ENCODE measurements around the gene SIAH1.
A peak's percentile ranks its signal among the peaks of the same experiment; 100 is the strongest.
"Not testable (repeated sequence)": the region's sequence is repeated elsewhere in the genome, so short reads cannot be mapped to it uniquely, and the experiment has no call there.

Gene SIAH1, protein sequence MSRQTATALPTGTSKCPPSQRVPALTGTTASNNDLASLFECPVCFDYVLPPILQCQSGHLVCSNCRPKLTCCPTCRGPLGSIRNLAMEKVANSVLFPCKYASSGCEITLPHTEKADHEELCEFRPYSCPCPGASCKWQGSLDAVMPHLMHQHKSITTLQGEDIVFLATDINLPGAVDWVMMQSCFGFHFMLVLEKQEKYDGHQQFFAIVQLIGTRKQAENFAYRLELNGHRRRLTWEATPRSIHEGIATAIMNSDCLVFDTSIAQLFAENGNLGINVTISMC

DNA sequence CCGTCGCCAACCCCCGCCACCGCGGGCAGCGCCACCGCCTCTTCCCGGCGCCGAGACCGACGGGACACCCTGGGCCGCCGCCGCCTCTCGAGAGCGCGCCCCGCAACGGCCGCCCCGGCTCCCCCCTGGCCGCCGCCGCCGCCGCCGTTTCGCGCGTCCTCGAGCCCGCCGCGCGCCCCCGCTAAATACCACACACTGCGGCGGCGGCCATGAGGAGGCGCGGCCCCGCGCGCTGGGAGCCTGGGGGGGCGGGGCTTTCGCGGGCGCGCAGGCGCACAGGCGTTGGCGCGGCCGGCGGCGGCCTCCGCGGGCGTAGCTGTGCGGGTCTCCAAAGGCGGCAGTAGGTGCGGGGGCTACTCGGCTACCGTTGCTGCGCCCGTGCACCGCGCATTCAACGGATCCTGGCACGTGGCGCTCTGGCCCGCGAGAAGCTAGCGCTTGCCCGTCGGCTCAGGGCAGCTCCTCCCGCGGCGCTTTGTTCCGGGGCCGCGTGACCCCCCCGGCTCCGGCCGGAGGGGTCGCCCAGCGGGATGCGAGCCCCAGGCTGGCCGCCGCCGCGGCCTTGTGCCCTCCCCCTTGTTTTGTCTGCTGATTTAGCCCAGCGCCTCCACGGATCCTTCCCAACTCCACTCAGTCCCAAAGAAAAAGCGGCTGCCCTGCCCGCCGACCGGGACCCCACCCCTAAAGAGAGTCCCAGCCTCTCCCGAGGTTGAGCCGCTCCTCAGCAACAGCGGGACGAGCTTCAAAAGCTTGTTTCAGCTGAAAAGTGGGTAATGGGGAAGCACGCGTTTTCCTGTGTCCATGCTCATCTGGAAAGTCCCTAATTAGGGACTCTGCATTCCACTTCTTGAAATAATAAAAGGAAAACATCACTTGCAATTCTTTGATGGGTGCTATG, at the start of gene SIAH1:
SIAH1 (minus strand) TSS at position 161 of the 898 bp plus-strand sequence. CDS start 22,985 bp downstream, outside the sequence.
- no peak for DNase-seq

DNA sequence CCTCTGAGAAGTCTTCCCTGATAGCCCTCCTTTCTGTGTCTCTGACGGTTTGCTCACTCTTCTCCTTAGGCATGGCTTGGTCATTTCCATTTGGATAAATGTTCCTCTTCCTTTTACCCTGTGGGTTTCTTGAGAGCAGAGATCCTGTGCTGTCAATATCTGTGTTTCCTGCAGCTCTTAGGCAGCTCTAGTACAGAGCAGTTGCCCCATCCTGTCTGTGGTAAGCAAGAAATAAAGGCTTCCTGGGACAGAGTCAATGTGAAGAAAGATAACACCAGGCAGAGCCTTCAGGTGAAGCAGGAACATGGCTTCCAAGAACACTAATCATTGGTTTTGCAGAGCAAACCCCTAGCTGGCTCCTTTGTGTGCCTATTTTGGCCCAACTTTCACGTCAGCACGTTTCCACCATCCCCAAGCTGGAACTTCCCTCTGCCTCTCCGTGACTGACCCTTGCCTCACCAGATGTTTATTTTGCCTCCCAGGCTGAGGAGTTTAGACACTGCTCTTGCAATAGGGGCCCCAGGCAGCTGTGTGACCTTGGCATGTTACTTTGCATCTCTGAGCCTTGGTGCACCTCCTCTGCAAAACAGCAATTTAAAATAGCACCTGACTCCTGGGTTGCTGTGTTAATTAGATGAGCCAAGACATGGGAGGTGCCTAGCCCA, 49.6 kb upstream of the SIAH1 start:
- DNase-seq = no peak

DNA sequence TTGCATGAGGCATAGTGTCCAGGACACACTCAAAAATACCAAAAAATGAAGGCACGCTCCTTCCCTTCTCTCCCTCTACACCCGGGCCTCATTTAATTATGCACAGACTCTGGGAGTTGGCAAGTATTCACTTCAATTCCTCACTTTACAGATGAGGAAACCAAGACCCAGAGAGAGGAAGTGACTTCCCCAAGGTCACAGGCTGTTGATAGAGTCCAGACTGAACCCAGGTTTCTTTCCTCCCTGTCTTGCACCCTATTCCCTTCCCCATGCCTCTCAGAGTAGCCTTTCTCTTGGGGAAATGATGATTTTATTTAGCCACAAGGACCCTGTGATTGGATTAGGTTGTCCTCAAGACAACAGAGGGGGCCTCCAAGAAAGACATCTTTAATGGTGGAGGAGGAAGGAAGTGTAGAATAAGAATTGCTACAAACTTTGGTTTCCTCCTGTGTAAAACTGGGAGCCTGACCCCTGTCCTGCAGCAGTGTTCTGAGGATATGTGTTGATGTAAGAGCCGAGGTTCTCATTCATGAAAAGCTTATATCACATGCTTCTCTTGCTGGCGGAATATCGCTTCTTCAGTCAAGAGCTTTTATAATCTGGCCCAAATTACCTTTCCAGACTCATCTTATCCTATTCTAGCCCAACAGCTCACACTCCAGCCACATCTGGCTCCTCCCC, 48.8 kb upstream of the SIAH1 start:
- no peak for DNase-seq

DNA sequence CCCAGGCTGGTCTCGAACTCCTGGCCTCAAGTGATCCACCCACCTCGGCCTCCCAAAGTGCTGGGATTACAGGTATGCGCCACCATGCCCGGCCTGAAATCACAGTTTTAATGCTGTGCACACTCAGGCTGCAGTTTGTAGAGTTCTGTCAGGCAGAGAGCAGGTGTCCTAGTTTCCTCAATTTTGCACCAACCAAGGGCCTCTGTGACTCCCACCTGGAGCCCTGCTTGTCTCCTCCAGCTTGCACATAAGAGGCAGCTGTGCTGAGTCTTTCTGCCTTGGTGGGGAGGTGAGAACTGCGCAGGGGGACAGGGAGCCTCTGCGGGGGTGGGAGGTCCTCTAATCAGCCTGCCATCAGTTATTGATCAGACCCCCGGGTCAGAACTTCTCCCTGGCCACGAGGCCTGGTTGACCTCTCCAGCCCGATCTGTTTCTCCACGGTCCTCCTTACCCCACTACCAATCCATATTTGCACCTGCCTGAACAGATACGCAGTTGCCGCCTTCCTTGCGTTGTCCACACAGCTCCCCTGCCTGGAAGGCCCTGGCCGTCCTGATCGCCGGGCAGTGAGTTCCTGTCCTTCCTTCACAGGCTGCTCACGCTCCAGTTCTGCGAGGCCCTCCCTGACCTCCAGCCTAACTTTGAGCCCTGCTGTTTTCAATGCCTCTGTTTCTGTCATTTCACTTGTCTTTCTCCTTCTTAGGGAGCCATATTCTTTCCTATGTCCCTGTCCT, 48.1 kb upstream of the SIAH1 start:
- DNase-seq = no peak

DNA sequence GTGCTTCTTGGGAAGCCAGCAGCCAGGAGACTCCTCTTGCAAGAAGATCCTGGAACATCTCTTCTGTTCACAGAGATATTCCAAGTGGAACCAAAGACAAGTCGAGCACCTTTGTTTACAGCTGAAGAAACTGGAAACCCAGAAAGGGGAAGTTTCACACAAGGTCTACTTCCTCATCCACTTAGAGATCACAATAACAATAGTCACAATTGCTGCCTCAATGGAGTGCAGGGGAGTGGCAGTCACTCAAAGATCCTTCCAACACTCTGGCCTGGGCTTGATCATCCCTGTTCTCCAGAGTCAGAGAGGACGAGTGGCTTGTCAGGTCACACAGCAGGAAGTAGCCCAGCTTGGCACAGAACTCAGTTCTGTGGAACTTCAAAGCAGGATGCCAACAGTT, 46.9 kb upstream of the SIAH1 start:
- DNase-seq = peak; percentile 15

DNA sequence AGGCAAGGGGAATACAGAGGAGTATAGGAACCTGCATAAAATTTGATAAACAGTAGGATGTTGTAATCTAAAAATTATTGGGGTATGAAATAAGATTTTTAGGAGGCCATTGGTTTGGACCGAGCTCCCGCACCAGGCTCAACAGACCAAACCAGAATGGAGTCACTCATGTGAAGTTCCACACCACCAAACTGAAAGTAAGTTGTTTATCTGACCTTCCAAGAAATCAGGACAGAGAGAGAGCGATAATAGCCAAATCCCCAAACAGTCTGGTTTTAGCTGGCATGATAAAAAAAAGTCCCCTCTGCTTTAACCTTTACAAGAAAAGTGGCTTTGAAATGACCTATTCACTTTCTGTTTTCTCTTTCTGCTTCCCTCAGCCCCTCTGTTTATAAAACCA, 45.7 kb upstream of the SIAH1 start:
- no peak for DNase-seq

DNA sequence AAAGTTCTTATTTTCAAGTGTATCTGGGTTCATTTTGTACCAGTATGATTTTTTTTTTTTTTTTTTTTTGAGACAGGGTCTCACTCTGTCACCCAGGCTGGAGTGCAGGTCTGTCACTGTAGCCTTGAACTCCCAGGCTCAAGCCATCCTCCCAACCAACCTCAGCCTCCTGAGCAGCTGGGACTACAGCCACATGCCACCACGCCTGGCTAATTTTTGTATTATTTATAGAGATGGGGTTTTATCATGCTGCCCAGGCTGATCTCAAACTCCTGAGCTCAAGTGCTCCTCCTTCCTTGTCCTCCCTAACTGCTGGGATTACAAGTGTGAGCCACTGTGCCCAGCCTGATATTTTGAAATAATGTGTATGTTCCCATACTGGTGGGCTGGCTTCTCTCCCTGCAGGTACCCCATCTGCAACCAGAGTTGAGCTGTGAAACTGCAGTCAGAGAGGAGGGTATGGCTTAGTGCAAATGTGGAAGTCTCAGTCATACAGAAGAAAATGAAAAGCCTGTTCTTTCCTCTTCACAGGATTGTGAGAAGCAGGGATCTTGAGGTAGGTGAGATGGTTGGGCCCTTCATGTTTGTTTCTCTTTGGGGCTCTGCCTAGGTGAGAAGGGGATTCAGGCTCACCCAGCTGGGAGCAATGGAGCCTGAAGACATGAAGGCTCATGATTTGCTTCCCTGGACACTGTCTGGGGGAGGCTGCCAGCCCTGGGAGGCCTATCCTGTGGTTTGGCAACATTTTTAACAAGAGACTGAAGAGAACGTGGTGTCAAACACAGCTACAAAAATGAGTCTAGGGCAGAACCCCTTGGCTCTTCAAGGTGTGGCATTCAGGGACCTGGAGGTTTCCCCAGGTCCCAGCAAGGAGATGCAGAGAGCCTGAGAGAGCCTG, 41.3 kb upstream of the SIAH1 start:
- no peak for DNase-seq

DNA sequence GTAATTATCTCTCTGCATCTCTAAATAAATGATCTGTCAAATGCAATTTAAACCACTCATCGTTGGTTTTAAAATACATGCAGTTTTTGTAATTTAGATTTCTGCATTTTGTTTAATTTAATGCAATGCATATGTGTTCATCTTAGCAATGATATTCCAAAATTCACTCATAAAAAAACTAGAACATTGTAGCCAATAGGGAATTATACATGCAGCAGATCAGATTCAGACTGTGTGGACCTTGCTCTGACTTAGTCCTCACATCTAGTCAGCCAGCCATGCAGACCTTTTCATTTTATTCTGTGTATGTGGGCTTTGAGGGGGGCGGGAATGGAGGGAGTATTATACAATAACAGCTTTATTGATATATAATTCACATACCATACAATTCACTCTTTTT, 37.3 kb upstream of the SIAH1 start:
- no peak for DNase-seq

DNA sequence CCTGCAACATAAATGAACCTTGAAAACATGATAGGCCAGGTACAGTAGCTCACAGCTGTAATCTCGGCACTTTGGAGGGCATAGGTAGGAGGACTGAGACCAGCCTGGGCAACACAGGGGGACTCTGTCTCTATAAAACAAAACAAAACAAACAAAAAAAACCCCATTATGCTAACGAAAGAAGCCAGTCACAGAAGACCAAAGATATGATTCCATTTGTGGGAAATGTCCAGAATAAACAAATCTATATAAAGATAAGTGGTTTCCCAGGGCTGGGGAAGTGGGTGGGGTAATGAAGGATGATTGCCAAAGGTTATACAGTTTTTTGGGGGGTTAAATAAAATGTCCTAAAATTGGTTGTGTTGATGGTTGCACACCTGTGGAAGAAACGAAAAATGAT, 36.5 kb upstream of the SIAH1 start:
- DNase-seq = no peak

DNA sequence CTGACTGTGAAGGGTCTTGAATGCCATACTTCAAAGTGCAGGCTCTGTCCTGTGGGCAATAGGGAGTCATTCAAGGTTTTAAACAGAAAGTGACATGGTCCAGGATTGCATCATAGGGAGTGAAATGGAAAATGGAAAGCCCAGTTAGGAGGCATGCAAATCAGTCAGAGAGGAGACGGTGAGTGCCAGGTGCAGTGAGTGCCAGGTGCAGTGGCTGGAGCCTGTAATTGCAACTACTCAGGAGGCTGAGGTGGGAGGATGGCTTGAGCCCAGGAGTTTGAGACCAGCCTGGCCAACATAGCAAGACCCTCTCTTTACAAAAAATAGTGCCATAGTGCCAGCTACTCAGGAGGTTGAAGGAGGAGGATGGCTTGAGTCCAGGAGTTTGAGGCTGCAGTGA, 35.2 kb upstream of the SIAH1 start:
- DNase-seq = no peak

DNA sequence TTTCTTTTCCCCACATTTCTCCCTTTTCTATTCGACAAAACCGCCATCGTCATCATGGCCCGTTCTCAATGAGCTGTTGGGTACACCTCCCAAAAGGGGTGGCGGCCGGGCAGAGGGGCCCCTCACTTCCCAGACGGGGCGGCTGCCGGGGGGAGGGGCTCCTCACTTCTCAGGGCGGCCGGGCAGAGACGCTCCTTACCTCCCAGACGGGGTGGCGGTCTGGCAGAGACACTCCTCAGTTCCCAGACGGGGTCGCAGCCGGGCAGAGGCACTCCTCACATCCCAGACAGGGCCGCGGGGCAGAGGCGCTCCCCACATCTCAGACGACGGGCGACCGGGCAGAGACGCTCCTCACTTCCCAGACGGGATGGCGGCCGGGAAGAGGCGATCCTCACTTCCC, 31.4 kb upstream of the SIAH1 start:
- DNase-seq = not testable (repeated sequence)

DNA sequence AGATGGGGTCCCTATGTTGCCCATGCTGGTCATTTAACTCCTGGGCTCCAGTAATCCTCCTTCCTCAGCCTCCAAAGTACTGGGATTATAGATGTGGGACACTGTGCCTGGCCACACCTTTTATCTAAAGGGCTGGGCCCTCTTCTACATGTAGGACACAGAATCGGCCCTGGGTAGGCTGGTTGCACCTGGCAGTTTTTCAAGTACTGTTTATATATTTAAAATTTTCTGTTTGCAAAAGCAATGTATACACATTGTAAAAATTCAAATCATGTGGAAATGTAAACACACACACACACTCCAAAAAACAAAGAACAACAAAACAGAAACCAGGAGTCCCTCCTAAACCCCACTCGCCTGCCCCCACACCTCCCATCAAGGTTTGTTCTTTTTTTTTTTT, 28.1 kb upstream of the SIAH1 start:
- DNase-seq = no peak

DNA sequence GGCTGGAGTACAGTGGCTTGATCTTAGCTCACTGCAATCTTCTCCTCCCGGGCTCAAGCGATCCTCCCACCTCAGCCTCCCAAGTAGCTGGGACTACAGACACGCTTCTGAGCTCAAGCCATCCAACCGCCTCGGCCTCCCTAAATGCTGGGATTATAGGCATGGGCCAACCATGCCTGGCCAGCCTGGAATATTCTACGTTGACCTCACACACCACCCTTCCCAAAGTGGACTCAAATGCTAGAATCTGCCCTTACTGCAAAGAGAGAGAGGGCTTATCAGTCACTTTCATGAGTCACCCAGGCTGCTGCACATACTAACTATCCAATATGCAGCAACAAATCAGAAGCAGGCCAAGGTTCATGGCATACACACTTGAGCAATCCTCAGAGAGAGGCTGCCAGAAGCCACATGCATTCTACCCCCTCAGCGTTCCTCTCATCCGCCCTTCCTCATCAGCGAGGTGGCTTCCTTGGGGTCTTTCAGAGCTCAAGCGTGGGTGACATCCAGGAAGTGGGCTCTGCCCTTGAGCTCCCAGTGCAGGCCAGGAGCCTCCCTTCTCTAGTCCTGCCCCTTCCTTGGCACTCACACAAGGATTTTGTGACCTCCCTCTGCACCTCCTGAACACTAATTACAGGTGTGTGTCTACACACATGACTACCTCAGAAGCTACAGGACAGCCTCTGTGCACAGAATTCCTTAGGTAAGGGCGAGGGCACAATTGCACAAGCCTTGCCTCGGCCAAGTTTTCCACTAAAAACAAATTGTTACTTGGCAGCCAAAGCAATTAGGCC, 24.8 kb upstream of the SIAH1 start:
- no peak for DNase-seq

DNA sequence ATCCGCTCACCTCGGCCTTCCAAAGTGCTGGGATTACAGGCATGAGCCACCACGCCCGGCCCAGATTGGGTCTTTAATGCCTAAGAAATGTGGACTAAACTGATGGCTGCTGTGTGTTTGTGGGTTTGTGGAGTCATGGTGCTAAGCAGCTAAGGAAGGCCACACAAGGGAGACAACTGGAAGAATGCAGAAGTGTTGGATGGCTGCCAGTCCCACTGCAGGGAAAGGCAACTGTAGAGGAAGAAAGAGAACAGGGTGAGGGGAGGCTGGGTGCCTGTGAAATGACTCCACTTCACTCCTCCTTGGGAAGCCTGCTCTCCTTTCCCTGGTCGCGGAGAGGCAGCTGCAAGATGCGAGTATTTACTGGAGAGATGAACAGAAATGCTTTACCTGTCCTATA, 23.5 kb upstream of the SIAH1 start:
- no peak for DNase-seq

DNA sequence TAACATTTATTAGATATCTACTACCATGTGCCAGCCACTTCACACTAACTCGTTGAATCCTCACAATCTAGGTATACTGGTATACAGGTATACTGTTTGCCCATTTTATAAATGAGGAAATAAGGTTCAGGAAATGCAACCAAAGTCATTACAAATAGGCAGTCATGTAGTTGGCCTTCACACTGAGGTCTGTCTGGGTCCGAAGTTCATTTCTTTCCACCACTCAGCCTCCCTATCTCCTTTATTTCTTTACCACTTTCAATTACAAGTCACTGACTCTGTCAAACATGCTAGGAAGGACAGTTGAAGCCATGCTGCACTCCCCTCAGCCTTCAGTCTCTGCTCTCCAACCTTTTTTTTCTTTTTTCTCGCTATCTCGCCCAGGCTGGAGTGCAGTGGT, 20.7 kb upstream of the SIAH1 start:
- DNase-seq = no peak

DNA sequence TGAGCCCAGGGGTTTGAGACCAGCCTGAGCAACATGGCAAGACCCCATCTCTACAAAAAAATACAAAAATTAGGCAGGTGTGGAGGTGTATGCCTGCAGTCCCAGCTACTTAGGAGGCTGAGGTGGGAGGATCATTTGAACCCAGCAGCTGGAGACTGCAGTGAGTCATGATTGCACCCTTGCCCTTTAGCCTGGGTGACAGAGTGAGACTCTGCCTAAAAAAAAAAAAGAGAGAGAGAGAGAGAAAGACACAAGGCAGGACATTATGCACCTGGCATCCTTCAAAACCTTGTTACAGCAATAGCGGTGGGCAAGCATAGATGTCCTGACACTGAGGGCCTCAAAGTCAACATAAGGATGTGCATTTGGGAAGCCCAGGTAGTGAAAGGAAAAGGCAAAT, 19.9 kb upstream of the SIAH1 start:
- no peak for DNase-seq

DNA sequence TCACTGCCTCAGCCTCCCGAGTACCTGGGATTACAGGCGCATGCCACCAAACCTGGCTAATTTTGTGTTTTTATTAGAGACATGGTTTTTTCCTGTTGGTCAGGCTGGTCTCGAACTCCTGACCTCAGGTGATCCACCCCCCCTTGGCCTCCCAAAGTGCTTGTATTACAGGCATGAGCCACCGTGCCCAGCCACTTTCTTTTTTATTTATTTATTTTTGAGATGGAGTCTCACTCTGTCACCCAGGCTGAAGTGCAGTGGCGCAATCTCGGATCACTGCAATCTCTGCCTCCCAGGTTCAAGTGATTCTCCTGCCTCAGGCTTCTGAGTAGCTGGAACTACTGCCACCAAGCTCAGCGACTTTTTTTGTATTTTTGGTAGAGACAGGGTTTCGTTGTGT, 17.3 kb upstream of the SIAH1 start:
- DNase-seq = not testable (repeated sequence)

DNA sequence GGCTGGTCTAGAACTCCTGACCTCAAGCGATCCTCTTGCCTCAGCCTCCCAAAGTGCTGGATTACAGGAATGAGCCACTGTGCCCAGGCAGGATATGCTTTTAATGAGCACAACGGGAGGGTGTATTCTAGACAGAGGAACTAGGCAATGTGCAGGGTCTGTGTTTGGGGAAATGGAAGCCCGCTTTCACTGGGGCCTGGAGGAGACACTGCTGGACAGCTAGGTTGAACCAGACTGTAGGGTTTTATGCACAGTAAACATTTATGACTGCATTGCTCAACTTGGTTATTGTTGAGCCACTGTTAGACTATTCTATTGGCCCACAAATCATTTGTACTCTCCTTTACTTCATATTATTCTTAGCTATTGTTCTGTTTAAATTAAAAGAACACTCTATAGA, 10.2 kb upstream of the SIAH1 start:
- no peak for DNase-seq

DNA sequence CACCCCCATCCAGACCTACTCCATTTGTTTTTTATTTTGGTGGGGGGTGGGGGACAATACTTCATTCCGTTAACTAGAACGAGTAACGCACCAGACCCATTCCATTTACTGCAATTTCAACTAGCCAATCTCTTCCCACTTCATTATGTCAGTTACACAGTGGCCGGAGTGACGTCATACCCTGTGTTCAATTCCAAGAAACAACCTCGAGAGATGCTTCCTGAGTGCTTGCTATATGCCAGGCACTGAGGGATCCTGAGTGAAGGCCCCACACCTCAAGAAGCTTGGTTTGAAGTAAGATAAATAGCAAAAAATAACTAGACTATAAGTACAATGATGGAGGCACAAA, 9.1 kb upstream of the SIAH1 start:
- DNase-seq = no peak

DNA sequence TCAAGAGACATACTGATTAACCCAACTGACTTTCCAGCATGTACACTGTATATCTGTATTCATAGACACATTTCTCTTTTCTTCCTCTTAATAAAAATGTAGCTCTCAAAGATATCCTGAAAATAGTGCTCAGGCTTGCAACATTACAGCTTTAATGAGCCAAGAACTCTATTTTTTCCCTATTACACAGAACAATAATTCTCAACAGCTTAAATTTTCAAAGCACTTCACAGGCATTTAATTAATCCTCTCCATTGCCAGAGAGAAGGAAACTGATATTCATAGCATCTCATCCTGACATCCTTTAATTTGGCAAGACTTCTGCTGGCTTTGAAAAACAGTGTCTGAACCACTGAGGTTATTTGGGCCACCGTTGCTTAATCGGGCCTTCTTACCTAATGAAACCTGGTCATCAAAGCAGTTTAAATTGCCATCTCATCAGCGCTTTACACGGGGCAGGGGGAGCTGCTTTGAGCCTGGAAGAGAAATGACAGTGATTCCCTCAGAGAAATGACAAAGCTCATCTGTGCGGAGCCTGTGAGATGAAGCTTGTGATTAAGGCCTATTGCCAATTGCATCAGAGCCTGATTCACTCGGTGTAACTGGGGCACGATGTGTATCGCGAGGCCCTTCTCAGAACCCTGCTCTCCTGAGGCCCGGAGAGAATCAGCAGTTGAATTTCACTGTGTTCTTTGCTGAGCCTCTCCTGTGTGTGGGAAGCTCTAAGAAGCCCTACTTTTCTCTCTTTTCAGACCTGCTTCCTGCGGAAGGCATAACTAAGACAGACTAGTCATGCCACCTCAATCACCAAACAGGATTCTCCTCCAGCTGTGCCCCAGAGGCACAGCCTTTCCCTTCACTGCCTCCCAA, 8.5 kb upstream of the SIAH1 start:
- no peak for DNase-seq
